Fibroblast of pulmonary artery (primary cell): ENCODE measurements around the gene DHRS3.

ENCODE experiments used
- DNase-seq: peaks from one replicate; pipeline ENCODE4 v3.0.0-alpha.2; 2010; ENCODE audit warnings: low read depth
- H3K4me3 ChIP-seq: replicated peaks from 2 replicates; pipeline ENCODE4 v1.5.1; 2011; ENCODE audit warnings: low read depth, mild to moderate bottlenecking, control low read depth, low read length, moderate library complexity
- CTCF ChIP-seq: IDR thresholded peaks from 2 replicates; pipeline ENCODE4 v1.5.1; 2011; ENCODE audit warnings: mild to moderate bottlenecking, control low read depth, low read length, inconsistent platforms; ENCODE audit errors: missing control alignments

Gene DHRS3

GRCh38 chr1:12620488-12620865 lies 2.5 kb upstream of the DHRS3 start:
- H3K4me3 ChIP-seq, result no peak overlapping the region
- no peak for DNase-seq
- no peak for TF ChIP-seq CTCF

GRCh38 chr1:12619792-12620487 lies 1.9 kb upstream of the DHRS3 start:
- peak; percentile 92 for DNase-seq
- H3K4me3 ChIP-seq, result no peak overlapping the region
- TF ChIP-seq CTCF, result peak; percentile 89

DNA sequence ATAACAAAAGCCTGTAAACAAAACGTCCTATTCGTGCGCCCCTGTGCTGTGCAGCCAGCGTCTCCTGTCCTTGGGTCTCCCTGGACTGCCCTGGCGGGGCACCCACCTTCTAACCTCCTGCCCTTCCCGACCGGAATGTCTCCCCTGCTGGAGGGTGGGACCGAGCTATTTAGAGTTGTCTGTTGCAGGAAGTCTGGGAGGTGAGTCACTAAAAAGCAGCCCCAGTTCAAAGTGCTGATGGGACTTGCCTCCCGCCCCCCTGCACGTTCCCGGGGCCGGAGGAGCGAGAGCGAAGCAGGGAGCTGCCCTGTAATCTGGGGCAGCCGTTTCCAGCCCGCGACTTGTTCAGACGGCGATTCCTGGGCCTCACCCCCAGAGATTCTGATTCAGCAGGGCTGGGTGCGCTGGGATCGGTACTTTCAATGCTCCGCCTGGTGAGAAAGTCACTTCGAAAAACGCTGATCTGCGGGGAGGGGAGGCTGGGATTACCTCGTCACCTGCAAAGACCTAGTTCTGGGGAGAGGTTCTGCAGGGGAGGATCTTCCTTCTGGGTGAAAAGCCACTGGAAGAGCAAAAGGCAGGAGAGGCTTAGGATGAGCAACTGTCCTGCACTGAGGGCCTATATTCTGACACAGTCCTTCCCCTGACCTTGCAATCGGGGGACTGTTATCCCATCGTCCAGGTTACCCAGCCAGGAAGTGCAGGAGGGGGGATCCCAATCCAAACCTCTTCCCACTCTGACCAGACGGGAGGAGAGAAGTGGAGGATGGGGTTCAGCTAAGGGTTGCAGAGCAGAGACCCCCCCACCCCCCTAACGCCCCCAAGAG lies 1.2 kb upstream of the DHRS3 start:
- TF ChIP-seq CTCF, result no peak
- peak; percentile 74 for DNase-seq
- H3K4me3 ChIP-seq, result peak overlapping the region; percentile 71

DNA sequence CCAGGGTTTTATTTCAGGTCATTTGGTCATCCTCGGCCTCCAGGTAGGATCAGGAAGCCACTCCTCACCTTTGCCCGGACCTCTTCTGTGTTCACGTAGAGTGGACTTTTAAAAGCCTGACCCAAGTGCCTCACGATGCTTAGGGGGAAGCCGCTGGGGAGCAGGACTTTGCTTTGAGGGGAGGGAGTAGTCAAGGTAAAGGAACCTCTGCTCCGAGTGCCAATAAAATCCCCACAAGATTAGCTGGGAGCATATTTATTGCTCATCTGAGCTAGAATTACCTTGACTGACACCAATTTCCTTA lies 603 bp upstream of the DHRS3 start:
- DNase-seq, result no peak
- TF ChIP-seq CTCF, result no peak
- H3K4me3 ChIP-seq, result peak overlapping the region; percentile 71

GRCh38 chr1:12617511-12617900 lies 504 bp downstream of the DHRS3 start:
- DNase-seq, result no peak
- no peak for TF ChIP-seq CTCF
- peak overlapping the region; percentile 71 for H3K4me3 ChIP-seq

- TF ChIP-seq CTCF, result no peak
- DNase-seq, result no peak
- peak overlapping the region; percentile 71 for H3K4me3 ChIP-seq
Measured at GRCh38 chr1:12616709-12617373, 1.2 kb downstream of the DHRS3 start.
